HCT116 (cell line): ENCODE data around the gene SLC41A2. TPM values are rescaled to one million over a fixed set of nuclear protein-coding genes. Genes with fewer than 3 reads are reported as not detected.

ENCODE experiments used
- ATAC-seq: fragments of 200-7000 bp; cut with Tn5 transposase; 2 replicates; pipeline ENCODE4 v1.9.1; 2020; ENCODE audit warnings: mild to moderate bottlenecking, moderate library complexity
- BruUV-seq: library from RNA; stranded (reverse); fragments of 400-500 nt; replicated peaks from 2 replicates; lab custom pipeline; 2021; lab: Mats Ljungman, UMichigan
- CTCF ChIA-PET: fragments of 300-600 bp; sonication (Branson Sonifier 250); formaldehyde crosslinking; loops from one replicate; lab custom pipeline; 2021; ENCODE audit warnings: antibody characterized with exemption; lab: Charles Lee
- POLR2A ChIA-PET: fragments of 300-600, 350-600 bp; sonication (Branson Sonifier 250); formaldehyde crosslinking; loops from one replicate; lab custom pipeline; 2021; ENCODE audit warnings: antibody characterized with exemption; lab: Charles Lee
- RAD21 ChIA-PET, 2 experiments: fragments of 300-600 bp; sonication (Branson Sonifier 250); formaldehyde crosslinking; loops; one replicate each; lab custom pipeline; 2023; ENCODE audit warnings: low total read pairs in 2 of 2; ENCODE audit not compliant: uncharacterized antibody in 2 of 2, unreplicated experiment in 2 of 2, low non-redundant PET in 1 of 2; lab: Charles Lee
- DNase-seq: peaks from one replicate; pipeline ENCODE4 v3.0.0-alpha.2; 2010; ENCODE audit warnings: low read depth, low spot score
- H2AFZ ChIP-seq: fragments of 200-600 bp; shearing (Covaris generic), sonication (generic); 2 replicates; pipeline ENCODE4 v1.6.1; 2017; ENCODE audit warnings: low read depth, mixed run types, mixed read lengths, antibody characterized with exemption, low read length; ENCODE audit not compliant: poor library complexity, severe bottlenecking
- H3K27ac ChIP-seq: 2 replicates; pipeline ENCODE4 v1.5.1; 2012; ENCODE audit warnings: low read depth, low read length
- H3K27me3 ChIP-seq: fragments of 200-600 bp; sonication (generic); 2 replicates; pipeline ENCODE4 v1.6.1; 2016; ENCODE audit warnings: mixed run types, low read length, mixed read lengths; ENCODE audit not compliant: insufficient read depth
- H3K36me3 ChIP-seq, 2 experiments: fragments of 200-500 bp in 1 of 2; fragments of 200-600 bp in 1 of 2; sonication (Bioruptor generic) in 1 of 2; sonication (generic) in 1 of 2; 2 replicates each; pipeline versions ENCODE4 v1.5.1 to v1.6.1; 2014 to 2016; ENCODE audit warnings: low read length in 2 of 2, inconsistent platforms in 1 of 2, mixed read lengths in 1 of 2, mixed run types in 1 of 2; ENCODE audit not compliant: insufficient read depth in 2 of 2, control insufficient read depth in 1 of 2
- H3K4me1 ChIP-seq, 2 experiments: fragments of 200-600 bp in 1 of 2; sonication (generic) in 1 of 2; 2 replicates each; pipeline versions ENCODE4 v1.5.1 to v1.6.1; 2012 to 2017; ENCODE audit warnings: low read length in 2 of 2, inconsistent platforms in 1 of 2, mild to moderate bottlenecking in 1 of 2, mixed read lengths in 1 of 2, mixed run types in 1 of 2, moderate library complexity in 1 of 2; ENCODE audit not compliant: insufficient read depth in 2 of 2, control insufficient read depth in 1 of 2
- H3K4me2 ChIP-seq: fragments of 200-600 bp; sonication (generic); 2 replicates; pipeline ENCODE4 v1.6.1; 2017; ENCODE audit warnings: mixed run types, low read length, mixed read lengths
- H3K4me3 ChIP-seq, 2 experiments: fragments of 200-600 bp in 1 of 2; sonication (generic) in 1 of 2; replicated peaks in 1 of 2; 2 replicates each; pipeline ENCODE4 v1.5.1; 2011 to 2016; ENCODE audit warnings: low read length in 2 of 2, control low read depth in 1 of 2, low read depth in 1 of 2, mild to moderate bottlenecking in 1 of 2, mixed read lengths in 1 of 2, mixed run types in 1 of 2
- H3K79me2 ChIP-seq: fragments of 200-600 bp; sonication (generic); 2 replicates; pipeline ENCODE4 v1.6.1; 2017; ENCODE audit warnings: mild to moderate bottlenecking, mixed run types, low read length, moderate library complexity, mixed read lengths; ENCODE audit not compliant: insufficient read depth
- H3K9ac ChIP-seq: fragments of 200-600 bp; sonication (generic); 2 replicates; pipeline ENCODE4 v1.6.1; 2016; ENCODE audit warnings: low read length, mixed read lengths
- H3K9me2 ChIP-seq: fragments of 200-600 bp; sonication (generic), shearing (Covaris generic); 2 replicates; pipeline ENCODE4 v1.6.1; 2017; ENCODE audit warnings: mixed run types, mild to moderate bottlenecking, moderate library complexity; ENCODE audit not compliant: insufficient read depth
- H3K9me3 ChIP-seq, 2 experiments: fragments of 200-500 bp in 1 of 2; fragments of 200-600 bp in 1 of 2; sonication (Bioruptor generic) in 1 of 2; sonication (generic) in 1 of 2; 2 replicates each; pipeline ENCODE4 v1.6.1; 2014 to 2017; ENCODE audit warnings: low read length in 2 of 2, mixed read lengths in 2 of 2, inconsistent platforms in 1 of 2, low read depth in 1 of 2, mild to moderate bottlenecking in 1 of 2, mixed run types in 1 of 2, moderate library complexity in 1 of 2; ENCODE audit not compliant: control insufficient read depth in 1 of 2, insufficient read depth in 1 of 2
- H4K20me1 ChIP-seq: fragments of 200-600 bp; sonication (generic), shearing (Covaris generic); 2 replicates; pipeline ENCODE4 v1.6.1; 2017; ENCODE audit warnings: mixed run types, mild to moderate bottlenecking, moderate library complexity; ENCODE audit not compliant: insufficient read depth
- ATF3 ChIP-seq: IDR thresholded peaks from 2 replicates; pipeline ENCODE4 v1.6.1; 2012
- CBX3 ChIP-seq: IDR thresholded peaks from 2 replicates; pipeline ENCODE4 v1.6.1; 2012; ENCODE audit warnings: low read depth
- EGR1 ChIP-seq: IDR thresholded peaks from 2 replicates; pipeline ENCODE4 v1.6.1; 2012; ENCODE audit warnings: low read depth
- EZH2 ChIP-seq: fragments of 200-600 bp; sonication (generic); IDR thresholded peaks from 2 replicates; pipeline ENCODE4 v1.6.1; 2017; ENCODE audit warnings: antibody characterized with exemption, mixed run types
- EZH2phosphoT487 ChIP-seq: fragments of 200-600 bp; IDR thresholded peaks from 2 replicates; pipeline ENCODE4 v1.6.1; 2018; ENCODE audit warnings: antibody characterized with exemption, borderline replicate concordance
- FOSL1 ChIP-seq: IDR thresholded peaks from 2 replicates; pipeline ENCODE4 v1.6.1; 2012; ENCODE audit warnings: low read depth
- POLR2AphosphoS5 ChIP-seq: IDR thresholded peaks from 2 replicates; pipeline ENCODE4 v1.6.1; 2011; ENCODE audit warnings: mild to moderate bottlenecking, low read depth, low read length, moderate library complexity
- RAD21 ChIP-seq: IDR thresholded peaks from 2 replicates; pipeline ENCODE4 v1.6.1; 2012; ENCODE audit warnings: low read depth, mild to moderate bottlenecking
- REST ChIP-seq: IDR thresholded peaks from 2 replicates; pipeline ENCODE4 v1.6.1; 2012; ENCODE audit warnings: low read depth
- SIN3A ChIP-seq: IDR thresholded peaks from 2 replicates; pipeline ENCODE4 v1.6.1; 2012; ENCODE audit warnings: low read depth
- SRF ChIP-seq: IDR thresholded peaks from 2 replicates; pipeline ENCODE4 v1.6.1; 2012; ENCODE audit warnings: low read depth
- YY1 ChIP-seq: IDR thresholded peaks from 2 replicates; pipeline ENCODE4 v1.6.1; 2011; ENCODE audit warnings: low read length, low read depth, moderate library complexity, mild to moderate bottlenecking; ENCODE audit not compliant: insufficient replicate concordance; ENCODE audit errors: extremely low read depth
- ZFX ChIP-seq: fragments of 450-650 bp; IDR thresholded peaks from 2 replicates; pipeline ENCODE4 v1.6.1; 2017
- intact Hi-C: fragments of 100-400 bp; cut with micrococcal nuclease; formaldehyde crosslinking; loops from 2 replicates; pipeline ENCODE4 v1.10.0; 2022
- total RNA-seq: library from RNA; stranded (reverse); gene quantifications from one replicate; pipeline ENCODE4 v1.2.1, GENCODE V29; 2021; ENCODE audit not compliant: unreplicated experiment

The SLC41A2 gene
- total RNA-seq, 1 experiment from 2014 or later = 12.5 TPM

GRCh38 chr12:104997541-104997940 lies 39.5 kb upstream of the SLC41A2 start:
- POLR2A ChIA-PET = no interaction called here
- CTCF ChIA-PET = no interaction called here

More at GRCh38 chr12:104997541-104997940, 39.5 kb upstream of the SLC41A2 start:
- DNase-seq = no peak
- no peak overlapping the region for H3K4me2 ChIP-seq
- BruUV-seq = no TSS peak
- intact Hi-C loops = no loop called here
- RAD21 ChIA-PET = no interaction called here
- no peak overlapping the region for H2AFZ ChIP-seq
- TF ChIP-seq EZH2 (no peak), REST (no peak), ATF3 (no peak), YY1 (no peak), SRF (no peak), POLR2AphosphoS5 (no peak), CBX3 (no peak), EZH2phosphoT487 (no peak), EGR1 (no peak), FOSL1 (no peak), SIN3A (no peak), ZFX (no peak), RAD21 (no peak)
- no peaks in the 10 kb centered on the region for H3K27me3 ChIP-seq
- no peaks in the 10 kb centered on the region; the same call in 1 of the 2 replicates for H4K20me1 ChIP-seq
- no peak for ATAC-seq
- no peak overlapping the region for H3K27ac ChIP-seq
- H3K9ac ChIP-seq = no peak overlapping the region
- H3K4me1 ChIP-seq = no peaks in the 10 kb centered on the region
- peaks cover 18 to 32% of the 10 kb centered on the region in 2 experiments; a peak in 3 of 4 replicates for H3K36me3 ChIP-seq
- no peaks in the 10 kb centered on the region for H3K9me3 ChIP-seq
- no peaks in the 10 kb centered on the region for H3K9me2 ChIP-seq
- H3K79me2 ChIP-seq = peaks cover 18% of the 10 kb centered on the region
- H3K4me3 ChIP-seq = no peak overlapping the region
